H1 (cell line): ENCODE measurements around the gene THSD1. TPM values are rescaled to one million over a fixed set of nuclear protein-coding genes. Genes with fewer than 3 reads are reported as not detected.

Source experiments
- CTCF ChIA-PET: fragments of 300-600 bp; sonication (Branson Sonifier 250); formaldehyde crosslinking; loops from one replicate; lab custom pipeline; 2021; ENCODE audit not compliant: partially characterized antibody; lab: Charles Lee
- POLR2A ChIA-PET: fragments of 300-600 bp; sonication (Branson Sonifier 250); formaldehyde crosslinking; loops from one replicate; lab custom pipeline; 2021; ENCODE audit warnings: inconsistent platforms; ENCODE audit not compliant: partially characterized antibody; lab: Charles Lee
- DNase-seq, 2 experiments: peaks; one replicate each; pipeline versions ENCODE4 v3.0.0 to v3.0.0-alpha.2; 2010 to 2022; ENCODE audit warnings: low spot score in 2 of 2, low read depth in 1 of 2, mixed read lengths in 1 of 2
- FAIRE-seq: peaks from 2 replicates; lab custom pipeline; 2011; peaks lifted over from hg19 to GRCh38; lab: Jason Lieb, UNC
- H2AFZ ChIP-seq: 2 replicates; pipeline ENCODE4 v1.8.1; 2012; ENCODE audit warnings: low read length, inconsistent platforms
- H2AK5ac ChIP-seq: 2 replicates; pipeline ENCODE4 v1.6.1; 2013; ENCODE audit warnings: low read depth, low read length
- H2BK120ac ChIP-seq: replicated peaks from 2 replicates; pipeline ENCODE3; 2013; ENCODE audit warnings: low read depth, low read length, inconsistent platforms
- H2BK12ac ChIP-seq: 2 replicates; pipeline ENCODE4 v1.6.1; 2013; ENCODE audit warnings: low read depth, low read length
- H2BK15ac ChIP-seq: 2 replicates; pipeline ENCODE4 v1.6.1; 2013; ENCODE audit warnings: low read length
- H2BK20ac ChIP-seq: 2 replicates; pipeline ENCODE4 v1.6.1; 2013; ENCODE audit warnings: low read length
- H2BK5ac ChIP-seq: 2 replicates; pipeline ENCODE4 v1.6.1; 2013; ENCODE audit warnings: low read depth, low read length
- H3K14ac ChIP-seq: 2 replicates; pipeline ENCODE4 v1.6.1; 2013; ENCODE audit warnings: inconsistent platforms; ENCODE audit not compliant: insufficient read length
- H3K18ac ChIP-seq: 2 replicates; pipeline ENCODE4 v1.6.1; 2013; ENCODE audit warnings: low read length; ENCODE audit errors: extremely low read depth
- H3K23ac ChIP-seq: 2 replicates; pipeline ENCODE4 v1.6.1; 2013; ENCODE audit warnings: inconsistent platforms; ENCODE audit not compliant: insufficient read length
- H3K23me2 ChIP-seq: 2 replicates; pipeline ENCODE4 v1.6.1; 2013; ENCODE audit warnings: low read depth, low read length
- H3K27ac ChIP-seq: 2 replicates; pipeline ENCODE4 v1.6.1; 2011; ENCODE audit warnings: low read depth, low read length, inconsistent platforms
- H3K27me3 ChIP-seq, 4 experiments: replicated peaks in 1 of 4; 1 replicate in 1 of 4; 2 replicates in 3 of 4; pipeline versions ENCODE4 v1.6.1 to v1.8.1; 2011 to 2013; ENCODE audit warnings: low read length in 3 of 4, mild to moderate bottlenecking in 3 of 4, inconsistent platforms in 2 of 4, mixed read lengths in 2 of 4, moderate library complexity in 1 of 4; ENCODE audit not compliant: control insufficient read depth in 3 of 4, insufficient read depth in 3 of 4; ENCODE audit errors: extremely low read depth in 1 of 4
- H3K36me3 ChIP-seq, 4 experiments: 2 replicates each; pipeline versions ENCODE4 v1.6.1 to v1.8.1; 2011 to 2013; ENCODE audit warnings: mild to moderate bottlenecking in 4 of 4, low read length in 3 of 4, moderate library complexity in 2 of 4, control low read depth in 1 of 4, inconsistent platforms in 1 of 4; ENCODE audit not compliant: insufficient read depth in 4 of 4, control insufficient read depth in 2 of 4
- H3K4ac ChIP-seq: replicated peaks from 2 replicates; pipeline ENCODE3; 2013; ENCODE audit warnings: low read length, low read depth, mixed read lengths, inconsistent platforms; ENCODE audit not compliant: insufficient read length
- H3K4me1 ChIP-seq, 4 experiments: replicated peaks in 1 of 4; 1 replicate in 1 of 4; 2 replicates in 3 of 4; pipeline versions ENCODE4 v1.6.1 to v1.8.1; 2011 to 2013; ENCODE audit warnings: low read length in 3 of 4, inconsistent platforms in 2 of 4, mixed read lengths in 1 of 4; ENCODE audit not compliant: insufficient read depth in 4 of 4, control insufficient read depth in 3 of 4
- H3K4me2 ChIP-seq, 2 experiments: 2 replicates each; pipeline versions ENCODE4 v1.6.1 to v1.8.1; 2011 to 2013; ENCODE audit warnings: low read depth in 2 of 2, low read length in 2 of 2, control low read depth in 1 of 2, inconsistent platforms in 1 of 2, mild to moderate bottlenecking in 1 of 2; ENCODE audit not compliant: insufficient read depth in 1 of 2
- H3K4me3 ChIP-seq, 4 experiments: fragments of 200-600, 300-600 bp in 1 of 4; sonication (generic), shearing (Covaris generic), sonication (Bioruptor Twin) in 1 of 4; 2 replicates each; pipeline versions ENCODE4 v1.5.1 to v1.8.1; 2011 to 2016; ENCODE audit warnings: low read length in 4 of 4, low read depth in 3 of 4, control low read depth in 2 of 4, inconsistent platforms in 2 of 4, mild to moderate bottlenecking in 2 of 4, mixed read lengths in 1 of 4, moderate library complexity in 1 of 4; ENCODE audit not compliant: insufficient read depth in 2 of 4; ENCODE audit errors: extremely low read depth in 1 of 4
- H3K56ac ChIP-seq: replicated peaks from 2 replicates; pipeline ENCODE3; 2013; ENCODE audit warnings: low read depth, mild to moderate bottlenecking, mixed read lengths, low read length, inconsistent platforms; ENCODE audit not compliant: insufficient read length
- H3K79me1 ChIP-seq: 2 replicates; pipeline ENCODE4 v1.6.1; 2013; ENCODE audit warnings: low read depth, low read length, control low read depth
- H3K79me2 ChIP-seq, 2 experiments: 2 replicates each; pipeline versions ENCODE4 v1.6.1 to v1.8.1; 2012 to 2013; ENCODE audit warnings: low read length in 2 of 2, mild to moderate bottlenecking in 2 of 2, inconsistent platforms in 1 of 2; ENCODE audit not compliant: insufficient read depth in 2 of 2, control insufficient read depth in 1 of 2
- H3K9ac ChIP-seq, 4 experiments: replicated peaks in 1 of 4; 1 replicate in 1 of 4; 2 replicates in 3 of 4; pipeline versions ENCODE4 v1.6.1 to v1.8.1; 2011 to 2013; ENCODE audit warnings: low read depth in 3 of 4, low read length in 3 of 4, control low read depth in 2 of 4, mild to moderate bottlenecking in 2 of 4, moderate library complexity in 2 of 4, inconsistent platforms in 1 of 4; ENCODE audit errors: extremely low read depth in 1 of 4
- H3K9me3 ChIP-seq, 2 experiments: 2 replicates each; pipeline versions ENCODE4 v1.6.1 to v1.8.1; 2012 to 2013; ENCODE audit warnings: mild to moderate bottlenecking in 2 of 2, moderate library complexity in 2 of 2, control low read depth in 1 of 2, inconsistent platforms in 1 of 2, low read depth in 1 of 2, low read length in 1 of 2, mixed read lengths in 1 of 2; ENCODE audit not compliant: insufficient read depth in 2 of 2
- H4K20me1 ChIP-seq, 2 experiments: replicated peaks in 1 of 2; 2 replicates each; pipeline versions ENCODE3 to v1.8.1; 2011 to 2013; ENCODE audit warnings: inconsistent platforms in 2 of 2, low read length in 2 of 2, mild to moderate bottlenecking in 1 of 2; ENCODE audit not compliant: insufficient read depth in 2 of 2, control insufficient read depth in 1 of 2
- H4K5ac ChIP-seq: 2 replicates; pipeline ENCODE4 v1.6.1; 2013; ENCODE audit warnings: low read length, low read depth, mixed read lengths, inconsistent platforms; ENCODE audit not compliant: insufficient read length
- H4K8ac ChIP-seq: 2 replicates; pipeline ENCODE4 v1.8.0; 2013; ENCODE audit warnings: mild to moderate bottlenecking, moderate library complexity, low read length, inconsistent platforms; ENCODE audit not compliant: insufficient read depth; ENCODE audit errors: extremely low read depth
- H4K91ac ChIP-seq: replicated peaks from 2 replicates; pipeline ENCODE3; 2013; ENCODE audit warnings: low read length, mixed read lengths, inconsistent platforms; ENCODE audit not compliant: insufficient read length
- CBX8 ChIP-seq: fragments of 300-800, 300-1000 bp; sonication (generic); IDR thresholded peaks from 2 replicates; pipeline ENCODE4 v1.7.1; 2016; ENCODE audit warnings: low read depth, low read length, borderline replicate concordance
- KDM4A ChIP-seq: IDR thresholded peaks from one replicate; pipeline ENCODE4 v1.7.1; 2012; ENCODE audit warnings: low read depth, mild to moderate bottlenecking, moderate library complexity, low read length, inconsistent platforms; ENCODE audit not compliant: severe bottlenecking
- RBBP5 ChIP-seq: IDR thresholded peaks from 2 replicates; pipeline ENCODE4 v1.7.1; 2012; ENCODE audit warnings: low read depth, mild to moderate bottlenecking, inconsistent platforms, low read length, moderate library complexity, borderline replicate concordance
- RNF2 ChIP-seq: fragments of 200-900, 300-1000 bp; sonication (generic); IDR thresholded peaks from 2 replicates; pipeline ENCODE4 v1.7.1; 2016; ENCODE audit warnings: borderline replicate concordance, low read depth, mild to moderate bottlenecking, antibody characterized with exemption, low read length; ENCODE audit not compliant: poor library complexity, severe bottlenecking; ENCODE audit errors: missing control alignments
- SIN3A ChIP-seq, 2 experiments: IDR thresholded peaks in 1 of 2; conservative IDR thresholded peaks in 1 of 2; 2 replicates each; pipeline ENCODE4 v1.6.1; 2011 to 2012; ENCODE audit warnings: low read length in 2 of 2, improper control_type of control experiment in 1 of 2, low read depth in 1 of 2, mild to moderate bottlenecking in 1 of 2
- SUZ12 ChIP-seq: fragments of 200-600 bp; sonication (generic); IDR thresholded peaks from 2 replicates; pipeline ENCODE4 v1.6.1; 2012; ENCODE audit warnings: mild to moderate bottlenecking, inconsistent platforms, low read length, moderate library complexity, mixed read lengths
- TEAD4 ChIP-seq: IDR thresholded peaks from 2 replicates; pipeline ENCODE4 v1.6.1; 2012; ENCODE audit warnings: low read depth, low read length, inconsistent platforms, mixed read lengths
- WGBS, 2 experiments: shearing (Covaris generic) in 1 of 2; methylation state at CpG; one replicate each; pipeline versions ENCODE4 v1.1.6 to v1.1.7; 2013 to 2015; ENCODE audit warnings: low lambda C conversion rate in 2 of 2, mixed read lengths in 2 of 2, inconsistent platforms in 1 of 2, low coverage in 1 of 2, missing lambda C conversion rate in 1 of 2; ENCODE audit not compliant: insufficient replicate concordance in 2 of 2, insufficient coverage in 1 of 2, insufficient read length in 1 of 2; ENCODE audit errors: extremely low coverage in 1 of 2, missing lambda C conversion rate in 1 of 2; 5-methylcytosine and 5-hydroxymethylcytosine counted together
- polyA plus RNA-seq, 7 experiments: library from polyadenylated mRNA; depleted of rRNA in 3 of 7; stranded (reverse) in 5 of 7; unstranded in 2 of 7; fragments of >200 nt in 5 of 7; fragments of 200-250 nt in 2 of 7; gene quantifications; 1 replicate in 5 of 7; 2 replicates in 1 of 7; 4 replicates in 1 of 7; pipeline versions ENCODE4 v1.2.1 to v1.2.3, GENCODE V29; 2011 to 2013; ENCODE audit warnings: missing spikeins in 2 of 7, mixed read lengths in 2 of 7
- total RNA-seq: library from RNA; stranded (reverse); fragmentation: NEBNext Ultra II Directional; extraction: Animal tissue kit (Norgen Biotek cat#: 25700); gene quantifications from 2 replicates; pipeline ENCODE4 v1.2.1, GENCODE V29; 2021

THSD1 gene
- total and polyA plus RNA-seq, 2 of the 8 experiments (the other 6 are each of a cell fraction or from before 2014, with no cell fraction given) = 0.17 to 0.35 TPM

GRCh38 chr13:52399046-52399445 is 6.9 kb downstream of the THSD1 start:
- no peak overlapping the region for H3K4ac ChIP-seq
- H3K36me3 ChIP-seq = no peaks in the 10 kb centered on the region
- H3K23ac ChIP-seq = no peak overlapping the region
- H4K20me1 ChIP-seq = no peaks in the 10 kb centered on the region
- H3K79me1 ChIP-seq = no peaks in the 10 kb centered on the region
- H3K23me2 ChIP-seq = no peaks in the 10 kb centered on the region
- H3K79me2 ChIP-seq = no peaks in the 10 kb centered on the region
- H3K27ac ChIP-seq = no peak overlapping the region
- no peaks in the 10 kb centered on the region for H3K4me1 ChIP-seq
- H3K4me2 ChIP-seq = no peak overlapping the region
- POLR2A ChIA-PET = no interaction called here
- H3K4me3 ChIP-seq = no peak overlapping the region
- H2AK5ac ChIP-seq = no peak overlapping the region
- DNase-seq (no peak), FAIRE-seq (no peak)
- no peak overlapping the region for H4K8ac ChIP-seq
- no peak overlapping the region for H2AFZ ChIP-seq
- H3K18ac ChIP-seq = no peak overlapping the region
- WGBS, 2 experiments = 93% methylated on average over 2 of the region's 2 CpGs; no CpG with 5 or more reads in 1 of the 2 experiments
- no peak overlapping the region for H3K14ac ChIP-seq
- H3K9ac ChIP-seq = no peak overlapping the region
- CTCF ChIA-PET = interaction anchor here (0.6 kb wide), 1 partner anchor 25 kb away, joined by 3 read pairs; no protein-coding TSS in a partner anchor
- no peak overlapping the region for H4K91ac ChIP-seq
- peaks cover 0 to under 1% (median 0%) of the 10 kb centered on the region in 4 experiments; a peak in 1 of 7 replicates for H3K27me3 ChIP-seq
- TF ChIP-seq SUZ12 = no peak
- no peak for TF ChIP-seq RNF2
- TF ChIP-seq RBBP5 = no peak
- no peak for TF ChIP-seq SIN3A (conservative IDR thresholded peaks at IDR 0.05 in 1 of 2, IDR thresholded peaks at IDR 0.05 in 1 of 2; ENCODE audit: low read depth in 1 of 2, low read length in 2 of 2)
- no peak for TF ChIP-seq CBX8
- no peak for TF ChIP-seq TEAD4
- TF ChIP-seq KDM4A = no peak
- H2BK5ac ChIP-seq = no peak overlapping the region
- H2BK120ac ChIP-seq = no peak overlapping the region
- H3K56ac ChIP-seq = no peak overlapping the region
- no peak overlapping the region for H2BK12ac ChIP-seq
- no peaks in the 10 kb centered on the region for H3K9me3 ChIP-seq
- H2BK15ac ChIP-seq = no peak overlapping the region
- no peak overlapping the region for H2BK20ac ChIP-seq
- H4K5ac ChIP-seq = no peak overlapping the region
